ELR (cell line): ENCODE measurements around the gene RPL22.

Experiments used
- DNase-seq: peaks from one replicate; pipeline ENCODE4 v3.0.0-alpha.2; 2015; ENCODE audit warnings: low read depth

Gene RPL22

DNA sequence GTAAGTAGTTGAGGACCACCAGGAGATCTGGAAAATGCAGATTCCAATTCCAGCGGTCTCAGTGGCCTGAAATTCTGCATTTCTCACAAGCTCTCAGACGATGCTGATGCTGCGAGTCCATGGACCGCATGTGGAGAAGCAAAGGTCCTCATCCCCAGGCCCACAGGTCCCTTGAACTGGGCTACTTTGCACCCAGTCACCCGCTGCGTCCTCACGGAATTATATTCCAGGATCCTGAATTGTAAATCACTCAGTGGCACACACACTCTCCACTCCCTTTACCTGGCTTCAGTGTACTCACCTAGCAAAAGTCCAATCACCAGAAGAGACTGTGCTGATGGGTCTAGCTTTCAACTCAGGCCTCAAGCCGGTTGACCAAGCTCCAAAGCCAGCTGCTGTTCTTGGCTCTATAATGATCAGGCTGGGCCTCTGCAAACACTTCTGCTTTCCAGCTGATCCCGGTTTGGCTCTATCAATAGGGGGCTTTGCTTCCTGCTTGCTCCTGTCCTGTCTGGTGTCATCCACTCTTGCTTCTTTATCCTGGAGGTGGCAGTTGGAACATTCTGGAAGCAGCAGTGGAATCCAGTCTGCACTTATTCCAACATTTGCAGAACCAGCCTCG, 904 bp upstream of the RPL22 start:
- DNase-seq: no peak

DNA sequence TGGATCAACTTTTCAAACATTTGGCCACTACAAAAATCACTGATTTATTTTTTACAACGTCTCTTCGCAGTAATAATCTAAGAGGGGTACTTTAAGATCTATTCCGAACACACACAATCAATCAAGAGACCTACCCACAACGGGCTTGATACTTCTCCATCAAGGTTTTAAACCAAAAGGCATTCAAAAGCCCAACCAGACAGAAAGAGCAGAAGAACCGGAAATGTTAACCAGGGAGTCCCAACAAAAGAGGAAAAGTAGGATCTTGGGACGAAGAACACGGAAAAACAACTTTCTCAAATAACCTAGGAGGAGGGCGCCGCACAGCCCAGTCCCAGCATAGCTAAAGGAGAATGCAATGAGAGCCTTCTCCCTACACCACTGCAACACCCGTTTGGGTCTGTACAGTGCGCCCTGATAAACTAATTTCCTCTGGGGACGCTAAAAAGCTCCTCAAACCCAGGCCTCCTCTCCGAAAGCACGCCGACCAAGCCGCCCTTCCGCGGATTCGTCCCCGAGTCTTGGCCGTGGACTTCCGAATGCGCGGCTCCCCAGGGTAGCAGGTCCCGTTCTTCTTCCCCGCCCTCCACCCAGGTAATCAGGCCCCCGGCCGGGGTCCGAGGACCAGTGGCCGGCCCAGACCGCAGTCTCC, 623 bp downstream of the RPL22 start:
- no peak for DNase-seq

DNA sequence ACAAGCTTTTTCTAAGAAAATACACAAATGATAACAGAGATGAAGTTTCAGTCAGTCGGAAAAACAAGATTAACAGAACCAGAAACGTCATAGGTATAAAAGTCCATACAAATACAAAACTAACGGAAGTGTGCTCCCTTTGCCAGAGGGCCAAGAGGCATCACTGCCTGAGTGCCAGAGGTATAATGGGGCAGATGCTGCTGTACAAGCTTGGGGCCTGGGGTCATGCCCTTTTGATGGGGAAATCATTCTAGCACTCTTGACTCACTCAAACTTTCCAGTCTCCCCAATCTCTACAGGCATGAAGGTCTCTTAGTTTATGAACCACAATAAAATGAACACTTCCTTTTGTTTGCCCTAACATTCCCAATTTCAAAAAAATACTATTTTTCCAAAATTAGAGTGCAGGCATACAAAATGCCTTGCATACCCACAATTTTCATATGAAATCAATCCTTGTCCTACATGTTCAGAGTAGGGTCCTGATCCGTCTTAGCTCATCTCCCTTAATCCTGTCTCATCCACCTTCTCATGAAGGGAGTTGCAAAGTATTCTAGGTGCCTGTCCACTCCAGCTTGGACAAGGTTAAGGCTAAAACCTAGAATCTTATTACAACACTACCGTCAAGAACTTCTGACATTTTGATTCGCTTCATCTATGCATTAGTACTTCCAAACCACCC, 1.5 kb downstream of the RPL22 start:
- DNase-seq: no peak

DNA sequence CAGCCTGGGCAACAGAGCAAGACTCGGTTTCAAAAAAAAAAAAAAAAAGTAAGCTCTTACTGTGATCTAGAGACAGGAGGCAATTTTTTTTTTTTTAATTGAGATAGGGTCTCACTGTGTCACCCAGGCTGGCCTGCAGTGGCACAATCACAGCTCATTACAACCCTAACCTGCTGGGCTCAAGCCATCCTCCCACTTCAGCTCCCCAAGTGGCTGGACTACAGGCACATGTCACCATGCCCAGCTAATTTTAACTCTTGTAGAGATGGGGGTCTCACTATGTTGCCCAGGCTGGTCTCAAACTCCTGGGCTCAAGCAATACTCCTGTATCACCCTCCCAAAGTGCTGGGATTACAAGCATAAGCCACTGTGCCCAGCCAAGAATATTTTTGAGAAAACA, 7.4 kb downstream of the RPL22 start:
- DNase-seq: no peak

DNA sequence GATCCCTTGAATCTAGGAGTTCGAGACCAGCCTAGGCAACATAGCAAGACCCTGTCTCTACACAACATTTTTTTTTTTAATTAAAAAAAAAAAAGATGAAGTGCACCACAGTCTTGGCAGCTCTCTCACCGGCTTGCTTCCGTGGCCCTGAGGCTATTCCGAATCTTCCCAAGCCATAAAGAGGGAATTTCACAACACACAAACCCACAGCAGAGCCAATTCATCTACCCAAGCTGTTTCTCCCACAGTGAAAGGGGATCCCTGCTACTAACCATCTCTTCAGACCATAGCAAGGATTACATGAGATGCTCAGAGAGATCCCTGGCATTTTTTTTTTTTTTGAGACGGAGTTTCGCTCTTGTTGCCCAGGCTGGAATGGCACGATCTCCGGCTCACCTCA, 10.9 kb downstream of the RPL22 start:
- no peak for DNase-seq

DNA sequence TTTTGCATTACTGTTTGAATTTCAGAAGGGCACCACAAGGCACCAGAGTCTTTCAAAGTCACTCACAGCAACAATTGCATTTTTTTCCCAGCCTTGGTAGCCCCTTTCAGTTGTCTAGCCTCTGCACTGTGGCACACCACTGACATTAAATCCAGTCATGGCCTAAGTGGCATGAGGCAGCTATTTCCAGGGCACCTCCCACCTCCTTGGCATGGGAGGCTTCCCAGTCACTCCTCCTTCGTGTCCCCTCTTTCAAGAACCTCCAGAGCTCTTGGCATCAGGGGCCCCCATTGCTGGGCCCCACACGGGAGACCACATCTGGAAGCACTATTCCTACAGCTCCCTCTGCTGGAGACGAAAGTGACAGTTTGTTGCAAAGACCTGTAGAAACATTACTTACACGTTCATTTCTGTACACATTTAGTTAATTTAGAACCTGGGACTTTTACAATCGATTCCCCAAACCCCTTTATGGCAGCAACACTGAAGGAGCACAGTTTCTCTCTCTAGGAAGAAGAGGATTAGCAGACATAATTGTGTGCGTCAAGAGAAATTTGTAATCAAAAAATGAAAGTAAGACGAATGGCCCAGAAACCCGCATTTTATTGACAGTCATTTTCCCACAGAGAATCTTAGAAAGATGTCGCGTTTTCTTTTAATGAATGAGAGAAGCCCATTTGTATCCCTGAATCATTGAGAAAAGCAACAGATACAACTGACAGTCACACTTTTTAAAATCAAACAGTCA, 13.6 kb downstream of the RPL22 start:
- peak; percentile 59 for DNase-seq

DNA sequence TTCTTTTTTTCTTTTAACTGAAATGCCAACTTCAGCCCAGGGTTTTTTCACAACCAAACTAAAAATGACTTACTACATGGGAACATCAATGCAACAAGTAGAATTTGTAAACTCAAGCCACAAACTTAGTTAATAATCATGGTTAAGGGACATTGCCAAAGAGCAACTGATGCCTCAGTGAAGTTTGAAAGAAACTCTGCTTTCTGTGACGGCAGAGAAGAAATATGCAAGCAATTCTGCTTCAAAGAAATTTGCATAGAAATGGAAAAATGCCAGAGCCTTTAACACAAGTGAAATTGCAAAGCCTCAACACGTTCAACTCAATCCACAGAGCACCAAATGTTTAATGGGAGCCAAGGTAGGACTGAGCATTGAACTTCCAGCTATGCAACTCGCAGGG, 14.2 kb downstream of the RPL22 start:
- DNase-seq: peak; percentile 73

DNA sequence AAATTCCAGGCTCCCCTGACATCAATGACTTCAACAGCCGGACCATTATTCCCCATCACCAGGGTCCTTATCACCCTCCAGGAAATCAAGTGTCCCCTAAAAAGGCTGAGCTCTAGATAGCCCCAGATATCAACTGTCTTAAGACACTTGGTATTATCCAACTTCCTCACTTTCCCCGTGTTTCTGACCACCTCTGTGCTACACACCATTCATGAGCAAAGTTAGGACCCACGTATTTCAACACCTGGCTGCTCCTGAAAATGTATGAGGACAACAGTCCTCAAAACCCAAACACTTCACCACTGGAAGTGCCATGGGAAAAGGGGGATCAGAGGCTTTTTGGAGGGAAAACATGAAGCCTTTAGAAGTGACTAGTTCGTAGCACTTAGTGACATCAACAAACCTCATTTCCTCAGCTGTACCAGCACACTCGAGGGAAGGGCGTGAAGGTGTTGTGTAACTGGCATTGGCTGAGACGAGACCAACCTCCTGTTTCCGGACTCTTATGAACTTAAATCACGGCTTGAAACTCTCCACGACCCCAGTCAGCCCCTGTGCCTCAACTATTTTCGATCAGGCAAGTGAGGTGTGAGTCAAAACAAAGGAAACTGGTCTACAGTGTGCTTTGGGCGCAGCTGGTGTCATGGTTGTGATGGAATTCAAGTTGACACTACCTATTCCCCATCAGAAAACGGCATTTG, 15.2 kb downstream of the RPL22 start:
- DNase-seq: no peak

DNA sequence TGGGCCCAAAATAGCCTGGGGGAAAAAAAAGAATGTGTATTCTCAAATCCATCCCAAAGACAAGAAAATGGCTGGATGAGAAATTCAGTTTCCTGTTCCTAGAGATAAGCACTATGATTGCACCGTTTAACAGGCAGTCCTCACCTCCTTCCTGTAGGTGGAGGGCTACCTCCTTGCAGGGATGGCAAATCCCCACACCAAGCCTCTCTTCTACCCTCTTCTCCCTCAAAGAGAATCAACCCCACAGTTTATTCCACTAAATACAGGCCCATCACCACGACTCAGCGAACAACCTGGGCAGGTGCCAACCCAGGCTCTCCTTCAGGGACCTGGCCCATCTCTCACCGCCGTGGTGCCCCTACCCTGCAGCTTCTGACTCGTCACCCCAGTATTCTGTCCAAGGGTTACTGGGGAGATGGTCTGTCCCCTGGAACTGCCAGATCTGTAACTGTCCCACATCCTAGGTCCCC, 15.8 kb downstream of the RPL22 start:
- peak; percentile 48 for DNase-seq

DNA sequence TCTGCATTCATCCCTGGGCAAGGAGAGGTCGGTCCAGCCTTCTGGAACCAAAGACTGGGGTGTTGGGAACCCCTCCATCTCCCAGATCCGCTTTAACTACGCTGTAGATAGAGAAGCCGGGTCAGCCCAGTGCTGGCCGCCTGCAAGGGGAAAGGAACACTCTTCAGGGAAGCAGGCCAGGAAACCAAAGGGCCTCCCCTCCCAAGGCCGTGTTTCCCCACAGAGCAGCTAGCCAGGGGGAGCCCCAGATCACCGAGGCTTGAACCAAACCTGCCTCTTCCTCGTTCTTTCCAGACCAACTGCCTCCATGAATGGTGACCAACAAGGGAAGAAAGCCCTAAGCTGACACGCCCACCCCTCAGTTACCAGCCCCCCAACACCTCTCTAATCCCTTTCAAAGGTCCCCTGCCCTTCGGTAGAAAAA, 18.0 kb downstream of the RPL22 start:
- DNase-seq: no peak

DNA sequence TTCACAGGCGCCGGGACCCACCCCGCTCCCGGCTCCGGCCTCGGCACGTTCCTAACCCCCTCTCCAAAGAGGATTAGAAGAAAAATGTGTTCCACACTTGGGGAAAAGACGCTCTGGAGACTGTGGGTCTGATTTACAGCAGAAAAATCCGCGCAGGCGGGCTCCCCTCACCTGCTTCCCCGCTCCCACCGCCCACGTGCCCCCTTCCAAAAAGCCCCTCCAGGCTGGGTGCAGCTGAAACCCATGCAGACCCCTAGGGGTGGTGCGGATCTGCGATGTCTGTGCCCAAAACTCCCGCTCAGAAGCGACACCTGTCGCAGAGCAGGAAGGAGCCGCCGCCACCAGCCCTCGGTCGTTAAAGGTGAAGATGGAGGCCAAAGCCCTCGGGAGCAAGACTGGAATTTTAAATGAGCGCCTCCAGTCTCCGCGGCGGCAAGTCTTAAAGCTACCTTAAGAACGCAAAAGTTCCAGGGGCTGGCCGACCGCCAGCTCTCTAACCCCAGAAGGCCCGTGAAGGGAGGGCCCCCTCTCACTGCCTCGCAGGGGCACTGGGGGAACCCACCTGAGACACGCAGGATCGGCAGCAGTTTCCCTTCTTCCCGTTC, 18.6 kb downstream of the RPL22 start:
- DNase-seq: no peak

DNA sequence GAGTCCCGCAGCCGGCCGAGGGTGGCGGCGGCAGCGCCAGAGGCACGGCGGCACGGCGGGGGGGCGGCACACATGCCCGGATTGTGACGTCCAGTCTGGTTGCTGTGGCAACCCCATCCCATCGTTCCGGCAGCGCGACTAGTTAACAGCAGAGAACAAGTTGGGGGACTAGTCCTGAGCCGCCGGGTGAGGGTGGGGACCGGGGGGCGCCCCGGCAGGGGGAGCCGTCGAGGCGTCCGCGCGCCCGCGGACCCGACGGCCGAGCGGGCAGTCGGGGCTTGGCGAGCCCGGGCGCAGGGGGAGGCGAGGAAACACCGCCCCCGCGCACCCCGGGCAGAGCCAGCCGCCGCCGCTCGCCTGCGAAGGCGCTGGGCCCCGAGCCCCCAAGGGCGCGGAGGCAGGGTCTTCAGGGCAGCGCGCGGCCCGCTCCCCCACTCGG, 19.1 kb downstream of the RPL22 start, which contains the start of gene CHD5:
Gene CHD5, minus strand, starts transcription at position 54 of the 439 bp plus-strand sequence. CDS start 298 bp downstream, outside the sequence.
- no peak for DNase-seq

DNA sequence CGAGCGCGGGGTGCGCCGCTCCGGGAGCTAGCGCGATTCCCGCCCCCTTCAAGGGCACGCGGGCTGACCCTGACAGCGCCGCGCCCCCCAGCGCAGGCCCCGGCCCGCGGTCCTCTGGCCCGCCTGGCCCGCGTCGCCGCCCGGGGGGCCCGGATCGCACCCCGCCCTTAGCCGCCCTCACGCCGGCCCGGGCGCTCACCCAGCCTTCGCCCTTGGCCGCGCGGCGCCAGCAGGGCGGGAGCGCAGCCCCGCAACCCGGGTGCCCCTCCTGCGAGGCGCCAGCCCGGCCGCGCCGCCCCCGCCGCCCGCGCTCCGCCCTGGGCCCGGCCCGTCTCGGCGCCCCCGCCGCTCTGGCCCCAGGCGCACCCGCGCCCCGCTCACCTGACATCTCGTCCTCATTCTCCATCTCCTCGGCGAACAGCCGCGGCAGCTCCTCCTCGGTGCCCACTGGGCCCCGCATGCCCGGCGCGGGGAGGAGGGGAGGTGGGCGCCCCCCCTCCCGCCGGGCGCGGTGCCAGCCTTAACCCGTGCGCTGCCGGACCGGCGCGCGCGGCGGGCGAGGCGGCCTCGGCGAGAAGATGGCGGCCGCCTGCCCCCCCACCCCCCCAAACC, 19.7 kb downstream of the RPL22 start:
- DNase-seq: no peak

DNA sequence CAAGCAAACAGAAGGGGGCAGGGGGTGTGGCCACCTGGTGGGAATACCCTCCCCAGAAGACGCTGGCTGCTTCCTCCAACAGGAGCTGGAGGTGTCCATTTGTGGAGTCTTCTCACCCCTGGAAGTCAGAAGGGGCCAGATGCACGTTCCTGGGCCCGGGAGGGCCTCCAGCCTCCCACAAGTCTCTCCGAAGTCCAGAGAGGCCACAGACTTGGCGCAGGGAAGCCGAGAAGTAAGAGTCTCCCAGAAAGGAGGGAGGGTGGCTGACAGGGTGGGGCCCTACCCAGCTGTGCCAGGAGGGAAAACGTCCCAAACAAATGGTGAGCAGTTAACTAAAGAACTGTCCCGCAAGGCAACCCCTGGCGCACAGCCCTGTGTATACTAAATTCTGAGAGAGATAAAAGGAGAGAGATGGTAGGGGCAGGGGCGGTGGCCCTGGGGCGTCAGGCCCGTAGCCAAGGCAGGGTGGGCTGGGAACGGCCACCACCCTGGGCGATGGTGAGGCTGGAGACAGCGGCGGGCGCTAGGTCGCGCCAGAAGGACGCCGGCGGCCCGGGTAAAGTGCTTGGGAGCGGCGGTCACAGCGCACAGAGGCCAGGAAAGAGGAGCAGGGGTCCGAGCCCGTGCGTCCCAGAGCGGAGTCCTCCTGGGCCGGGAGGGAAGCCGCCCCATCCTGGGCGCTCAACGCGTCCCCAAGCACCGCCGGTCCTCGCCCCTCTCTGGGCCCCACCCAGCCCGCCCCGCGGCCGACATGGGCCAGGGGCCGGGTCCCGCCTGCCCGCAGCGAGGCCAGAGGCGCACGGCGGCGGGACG, 20.4 kb downstream of the RPL22 start:
- no peak for DNase-seq

DNA sequence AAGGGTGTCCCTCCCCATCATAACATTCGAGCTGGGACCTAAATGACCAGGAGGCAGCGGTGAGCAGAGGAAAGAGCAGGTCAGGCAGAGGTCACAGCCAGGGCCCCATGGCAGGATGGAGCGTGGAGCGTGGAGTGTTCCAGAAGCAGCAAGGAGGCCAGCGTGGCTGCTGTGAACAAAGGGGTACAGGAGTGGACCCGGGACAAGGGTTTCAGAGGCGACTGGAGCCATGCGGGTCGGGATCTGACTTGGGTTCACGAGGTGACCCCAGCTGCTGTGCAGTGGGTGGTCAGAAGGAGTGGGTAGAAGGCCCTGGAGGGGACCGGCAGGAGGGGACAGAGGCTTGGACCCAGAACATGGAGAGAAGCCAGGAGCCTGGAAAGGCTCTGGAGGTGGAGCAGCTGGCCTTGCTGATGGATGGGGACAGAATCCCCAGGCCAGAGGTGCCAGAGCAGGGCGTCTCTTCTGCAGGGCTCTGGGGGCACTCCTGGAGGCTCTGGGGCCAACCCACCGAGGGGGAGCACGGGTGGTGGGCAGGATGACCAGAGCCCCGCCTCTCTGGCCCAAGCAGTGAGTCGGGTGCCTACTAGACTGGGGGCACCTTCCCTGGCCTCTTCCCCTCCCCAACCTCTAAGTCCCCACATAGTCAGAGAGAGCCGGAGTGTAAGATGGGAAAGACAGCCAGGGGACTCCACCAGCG, 21.6 kb downstream of the RPL22 start:
- DNase-seq: no peak

DNA sequence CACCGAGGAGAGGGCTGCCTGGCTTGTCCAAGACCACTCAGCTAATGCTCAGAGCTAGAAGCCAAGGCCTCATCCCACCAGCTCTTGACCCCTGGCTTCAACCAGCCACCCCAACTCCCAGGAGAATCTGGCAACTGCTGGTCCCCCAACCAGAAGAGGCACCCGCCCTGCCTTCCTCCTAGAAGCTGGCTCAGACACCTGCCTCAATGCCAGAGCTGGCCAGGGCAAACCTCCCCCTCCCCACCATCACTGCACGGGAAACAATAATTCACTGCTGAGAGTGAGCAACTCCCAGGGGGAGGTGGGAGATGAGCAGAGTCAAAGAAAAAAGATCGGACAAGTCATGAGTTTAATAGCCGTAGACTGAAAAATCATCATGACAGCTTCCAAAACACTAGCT, 22.6 kb downstream of the RPL22 start:
- DNase-seq: no peak

DNA sequence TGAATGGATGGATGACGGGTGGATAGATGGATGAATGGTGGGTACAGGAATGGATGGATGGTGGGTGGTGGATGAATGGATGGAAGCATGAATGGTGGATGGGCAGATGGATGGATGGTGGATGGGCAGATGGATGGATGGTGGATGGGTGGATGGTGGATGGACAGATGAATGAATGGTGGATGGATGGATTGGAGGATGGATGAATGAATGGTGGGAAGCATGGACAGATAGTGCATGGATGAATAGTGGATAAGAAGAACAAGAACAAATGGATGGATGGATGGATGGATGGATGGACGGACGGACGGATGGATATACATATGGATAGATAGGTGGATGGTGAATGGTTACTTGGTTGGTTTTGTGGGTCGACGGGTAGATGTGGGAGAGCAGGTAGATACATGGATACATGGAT, 24.0 kb downstream of the RPL22 start:
- no peak for DNase-seq

DNA sequence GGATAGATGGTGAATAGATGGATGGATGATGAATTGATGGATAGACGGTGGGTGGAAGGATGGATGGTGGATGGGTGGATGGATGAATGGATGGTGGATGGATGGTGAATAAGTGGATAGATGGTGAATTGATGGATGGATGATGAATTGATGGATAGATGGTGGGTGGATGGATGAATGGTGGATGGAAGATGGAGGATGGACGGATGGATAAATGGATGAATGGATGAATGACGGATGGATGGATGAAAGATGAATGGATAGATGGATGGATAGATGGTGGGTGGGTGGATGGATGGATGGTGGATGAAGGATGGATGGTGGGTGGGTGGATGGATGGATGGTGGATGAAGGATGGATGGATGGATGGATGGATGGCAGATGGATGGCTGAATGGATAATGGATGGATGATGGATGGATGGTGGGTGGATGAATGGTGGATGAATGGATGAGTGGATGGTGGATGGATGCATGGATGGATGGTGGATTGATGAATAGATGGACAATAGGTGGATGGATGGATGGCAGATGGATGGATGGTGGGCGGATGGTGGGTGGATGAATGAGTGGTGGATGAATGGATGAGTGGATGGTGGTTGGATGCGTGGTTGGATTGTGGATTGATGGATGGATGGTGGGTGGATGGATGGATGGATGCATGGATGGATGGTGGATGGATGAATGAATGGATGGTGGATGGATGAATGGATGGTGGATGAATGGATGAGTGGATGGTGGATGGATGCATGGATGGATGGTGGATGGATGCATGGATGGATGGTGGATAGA, 24.6 kb downstream of the RPL22 start:
- no peak for DNase-seq

DNA sequence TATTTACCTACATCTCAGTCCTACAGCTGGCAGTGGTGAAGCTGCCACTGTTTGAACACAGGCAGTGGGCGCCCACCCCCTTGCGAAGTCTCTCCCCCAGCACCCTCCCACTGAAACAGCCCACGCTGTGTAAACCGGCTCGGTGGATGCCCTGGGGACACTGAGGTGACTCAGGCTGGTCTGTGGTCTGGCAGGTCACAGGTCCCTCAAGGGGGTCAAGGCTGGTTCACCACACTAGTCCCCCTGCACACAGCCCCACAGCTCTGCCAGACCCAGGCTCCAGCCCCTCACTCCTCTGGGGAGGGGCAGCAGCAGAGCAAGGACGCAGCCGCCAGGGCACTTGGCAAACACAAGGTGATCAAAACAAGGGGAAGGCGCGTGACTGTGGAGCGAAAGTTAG, 26.8 kb downstream of the RPL22 start:
- no peak for DNase-seq
